GM12865 (cell line): Measurements from ENCODE around the gene TMEM225.
"Not testable (repeated sequence)": the region's sequence is repeated elsewhere in the genome, so short reads cannot be mapped to it uniquely, and the experiment has no call there.

Source experiments
- DNase-seq: peaks from one replicate; pipeline ENCODE4 v3.0.0; 2010; ENCODE audit warnings: low read depth
- H3K4me3 ChIP-seq: 2 replicates; pipeline ENCODE4 v1.5.1; 2011; ENCODE audit warnings: mild to moderate bottlenecking, low read depth, low read length, control low read depth
- CTCF ChIP-seq: IDR thresholded peaks from 2 replicates; pipeline ENCODE4 v1.5.1; 2011; ENCODE audit warnings: low read length, control low read depth, low read depth, inconsistent platforms; ENCODE audit not compliant: insufficient read depth; ENCODE audit errors: missing control alignments

The TMEM225 gene

GRCh38 chr11:123899792-123900191 lies 14.3 kb upstream of the TMEM225 start:
- DNase-seq: no peak
- H3K4me3 ChIP-seq: no peak overlapping the region
- TF ChIP-seq CTCF: no peak

- DNase-seq: no peak
- no peak overlapping the region for H3K4me3 ChIP-seq
- no peak for TF ChIP-seq CTCF
These were observed 6.6 kb upstream of the TMEM225 start for GRCh38 chr11:123892031-123892430.

- no peak for DNase-seq
- H3K4me3 ChIP-seq: no peak overlapping the region
- no peak for TF ChIP-seq CTCF
These were observed 4.6 kb downstream of the TMEM225 start for GRCh38 chr11:123880912-123881311.

GRCh38 chr11:123867795-123868194 lies 17.7 kb downstream of the TMEM225 start:
- not testable (repeated sequence) for H3K4me3 ChIP-seq, DNase-seq

- not testable (repeated sequence) for DNase-seq, H3K4me3 ChIP-seq
These were observed 20.2 kb downstream of the TMEM225 start for GRCh38 chr11:123865293-123865692.

- no peak for DNase-seq
- no peak for TF ChIP-seq CTCF
- H3K4me3 ChIP-seq: no peak overlapping the region
These were observed 25.7 kb downstream of the TMEM225 start for GRCh38 chr11:123859731-123860130.

GRCh38 chr11:123856444-123856843 lies 29.0 kb downstream of the TMEM225 start:
- no peak for DNase-seq
- no peak overlapping the region for H3K4me3 ChIP-seq
- no peak for TF ChIP-seq CTCF

GRCh38 chr11:123853038-123853437 lies 32.4 kb downstream of the TMEM225 start:
- DNase-seq: no peak
- no peak overlapping the region for H3K4me3 ChIP-seq
- no peak for TF ChIP-seq CTCF
